Left lung (tissue), 10 donors: ENCODE measurements around the gene MEGF9. TPM values are rescaled to one million over a fixed set of nuclear protein-coding genes. Genes with fewer than 3 reads are reported as not detected.
A peak's percentile ranks its signal among the peaks of the same experiment; 100 is the strongest.

Experiments
- ATAC-seq: fragments of 200-7000 bp; cut with Tn5 transposase; one replicate; pipeline ENCODE4 v1.9.1; 2020; ENCODE audit warnings: moderate library complexity
- DNase-seq, 4 donors: peaks; one replicate each; pipeline ENCODE4 v3.0.0-alpha.2; 2013 to 2020
- H3K27ac ChIP-seq, 2 donors: fragments of 200-600 bp; sonication (generic) in 1 of 2; one replicate each; pipeline versions ENCODE4 v1.5.0 to v1.8.0; 2020 to 2021
- H3K27me3 ChIP-seq, 2 donors: fragments of 200-600 bp; sonication (generic) in 1 of 2; one replicate each; pipeline versions ENCODE4 v1.5.0 to v1.8.0; 2020 to 2021
- H3K36me3 ChIP-seq, 2 donors: fragments of 200-600 bp; sonication (generic) in 1 of 2; one replicate each; pipeline versions ENCODE4 v1.5.0 to v1.8.0; 2020 to 2021
- H3K4me1 ChIP-seq, 2 donors: fragments of 200-600 bp; one replicate each; pipeline ENCODE4 v1.8.0; 2021
- H3K4me3 ChIP-seq, 2 donors: fragments of 200-600 bp; sonication (generic) in 1 of 2; one replicate each; pipeline versions ENCODE4 v1.5.0 to v1.8.0; 2020 to 2021; ENCODE audit warnings: mild to moderate bottlenecking in 1 of 2
- H3K9me3 ChIP-seq, 2 donors: fragments of 200-600 bp; sonication (generic) in 1 of 2; one replicate each; pipeline versions ENCODE4 v1.5.0 to v1.8.0; 2020 to 2021
- intact Hi-C, 2 donors: fragments of 100-400 bp; cut with DNase I; formaldehyde crosslinking; loops; one replicate each; pipeline versions ENCODE4 v1.11.2 to v1.14.2; 2022
- polyA plus RNA-seq, 6 donors: library from polyadenylated mRNA; unstranded; fragments of 120-200 nt; gene quantifications; one replicate each; pipeline ENCODE4 v1.2.1, GENCODE V29; 2013; ENCODE audit not compliant: insufficient read length in 6 of 6
- total RNA-seq, 2 donors: library from RNA; stranded (reverse); fragmentation: NEBNext Ultra II Directional; extraction: Animal tissue kit (Norgen Biotek cat#: 25700); gene quantifications; one replicate each; pipeline ENCODE4 v1.2.1, GENCODE V29; 2021
- TF ChIP-seq, protein P1 (sequence below), 2 donors: fragments of 200-600 bp; sonication (generic) in 1 of 2; IDR thresholded peaks; one replicate each; pipeline versions ENCODE4 v1.5.0 to v1.8.0; 2021; ENCODE audit warnings: antibody characterized with exemption in 2 of 2
- donor health status: DM: no; HTN: yes; CAD: no.
- donor health status: DM: no; HTN: no; CAD: no.

The MEGF9 gene
- total and polyA plus RNA-seq, 8 donors, result 13.8 to 103 (median 15.3) TPM

GRCh38 chr9:120701248-120701647, 13.0 kb downstream of the MEGF9 start:
- Histone ChIP-seq H3K4me3 (no peak overlapping the region), H3K36me3 (peaks cover 0 to 24% of the 10 kb centered on the region in 2 donors), H3K4me1 (peaks cover 0 to 49% of the 10 kb centered on the region in 2 donors), H3K27ac (no peak overlapping the region), H3K27me3 (no peaks in the 10 kb centered on the region), H3K9me3 (no peaks in the 10 kb centered on the region)
- TF ChIP-seq, protein P1, sequence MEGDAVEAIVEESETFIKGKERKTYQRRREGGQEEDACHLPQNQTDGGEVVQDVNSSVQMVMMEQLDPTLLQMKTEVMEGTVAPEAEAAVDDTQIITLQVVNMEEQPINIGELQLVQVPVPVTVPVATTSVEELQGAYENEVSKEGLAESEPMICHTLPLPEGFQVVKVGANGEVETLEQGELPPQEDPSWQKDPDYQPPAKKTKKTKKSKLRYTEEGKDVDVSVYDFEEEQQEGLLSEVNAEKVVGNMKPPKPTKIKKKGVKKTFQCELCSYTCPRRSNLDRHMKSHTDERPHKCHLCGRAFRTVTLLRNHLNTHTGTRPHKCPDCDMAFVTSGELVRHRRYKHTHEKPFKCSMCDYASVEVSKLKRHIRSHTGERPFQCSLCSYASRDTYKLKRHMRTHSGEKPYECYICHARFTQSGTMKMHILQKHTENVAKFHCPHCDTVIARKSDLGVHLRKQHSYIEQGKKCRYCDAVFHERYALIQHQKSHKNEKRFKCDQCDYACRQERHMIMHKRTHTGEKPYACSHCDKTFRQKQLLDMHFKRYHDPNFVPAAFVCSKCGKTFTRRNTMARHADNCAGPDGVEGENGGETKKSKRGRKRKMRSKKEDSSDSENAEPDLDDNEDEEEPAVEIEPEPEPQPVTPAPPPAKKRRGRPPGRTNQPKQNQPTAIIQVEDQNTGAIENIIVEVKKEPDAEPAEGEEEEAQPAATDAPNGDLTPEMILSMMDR (IDR thresholded peaks at IDR 0.05), result no peak
- intact Hi-C loops, result no loop called here
- ATAC-seq (no peak), DNase-seq (no peak)

- Histone ChIP-seq H3K4me3 (no peak overlapping the region), H3K27ac (no peak overlapping the region), H3K4me1 (peaks cover under 1 to 57% of the 10 kb centered on the region in 2 donors), H3K27me3 (no peaks in the 10 kb centered on the region), H3K9me3 (no peaks in the 10 kb centered on the region), H3K36me3 (peaks cover 0 to 15% of the 10 kb centered on the region in 2 donors)
- DNase-seq (no peak), ATAC-seq (no peak)
- intact Hi-C loops, result no loop called here
- TF ChIP-seq, protein P1 (IDR thresholded peaks at IDR 0.05), result no peak
These were observed 15.5 kb downstream of the MEGF9 start for GRCh38 chr9:120698766-120699165.

DNA sequence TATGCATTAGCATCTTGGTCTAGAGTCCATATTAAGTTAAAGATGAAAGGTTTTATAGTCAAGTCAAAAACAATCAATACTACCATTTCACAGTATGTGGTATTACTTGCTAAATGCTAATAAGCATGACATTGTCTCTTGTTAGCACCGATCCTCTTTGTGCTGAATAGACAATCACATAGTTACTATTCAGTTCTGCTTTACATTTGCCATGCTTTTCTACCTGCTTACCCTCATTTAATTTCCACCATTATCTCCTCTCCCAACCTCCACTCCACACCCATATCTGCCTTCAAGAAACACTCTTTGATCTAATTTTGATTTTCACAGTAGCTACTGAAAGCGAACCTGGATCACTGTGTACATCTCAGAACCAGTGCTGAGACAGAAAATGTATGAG, 16.8 kb downstream of the MEGF9 start:
- ATAC-seq, result no peak
- peaks cover 0 to 7% of the 10 kb centered on the region in 2 donors for H3K36me3 ChIP-seq
- H3K9me3 ChIP-seq, result no peaks in the 10 kb centered on the region
- H3K27ac ChIP-seq, result peak overlapping the region in 1 of 2 donors; percentile 20
- H3K4me3 ChIP-seq, result no peak overlapping the region
- H3K27me3 ChIP-seq, result no peaks in the 10 kb centered on the region
- TF ChIP-seq, protein P1 (IDR thresholded peaks at IDR 0.05), result no peak
- intact Hi-C loops, result no loop called here
- H3K4me1 ChIP-seq, result peaks cover 3 to 70% of the 10 kb centered on the region in 2 donors
- DNase-seq, result no peak

DNA sequence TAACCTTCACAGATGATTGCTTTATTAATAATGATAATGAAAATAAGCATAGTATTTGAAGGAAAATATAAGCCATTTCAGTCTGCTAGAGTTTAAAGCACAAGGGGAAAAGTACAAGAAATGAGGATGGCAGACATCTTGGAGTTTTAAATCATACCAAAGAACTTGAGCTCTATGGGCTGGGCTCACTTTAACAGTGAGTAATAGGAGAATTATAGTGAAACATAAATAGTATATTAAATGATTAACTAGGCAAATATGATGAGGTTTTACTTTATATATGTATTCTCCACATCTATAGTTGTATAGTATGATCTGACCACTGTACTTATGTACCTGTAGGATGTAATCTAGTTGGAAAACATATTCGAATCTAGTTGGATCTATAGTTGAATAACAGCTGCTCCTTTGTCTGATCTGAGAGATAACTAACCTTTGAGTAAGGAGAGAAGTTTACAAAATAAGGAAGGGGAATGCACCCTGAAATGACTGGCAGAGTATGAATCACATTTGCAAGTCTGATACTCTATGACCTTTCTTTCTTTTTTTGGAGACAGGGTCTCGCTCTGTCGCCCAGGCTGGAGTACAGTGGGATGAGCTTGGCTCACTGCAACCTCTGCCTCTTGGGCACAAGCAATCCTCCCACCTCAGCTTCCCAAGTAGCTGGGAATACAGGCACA, 17.6 kb downstream of the MEGF9 start:
- intact Hi-C loops, result no loop called here
- H3K27ac ChIP-seq, result peak overlapping the region in 1 of 2 donors; percentile 13
- no peaks in the 10 kb centered on the region for H3K27me3 ChIP-seq
- no peak overlapping the region for H3K4me3 ChIP-seq
- no peaks in the 10 kb centered on the region for H3K9me3 ChIP-seq
- peaks cover 3 to 78% of the 10 kb centered on the region in 2 donors for H3K4me1 ChIP-seq
- peaks cover 0 to 4% of the 10 kb centered on the region in 2 donors for H3K36me3 ChIP-seq
- TF ChIP-seq, protein P1 (IDR thresholded peaks at IDR 0.05), result no peak
- ATAC-seq, result no peak
- DNase-seq, result no peak

GRCh38 chr9:120694559-120694958, 19.7 kb downstream of the MEGF9 start:
- TF ChIP-seq, protein P1 (IDR thresholded peaks at IDR 0.05), result no peak
- ATAC-seq, result no peak
- Histone ChIP-seq H3K27ac (peak overlapping the region in 1 of 2 donors; percentile 72), H3K4me1 (peaks cover 3 to 90% of the 10 kb centered on the region in 2 donors), H3K4me3 (no peak overlapping the region), H3K9me3 (no peaks in the 10 kb centered on the region), H3K27me3 (no peaks in the 10 kb centered on the region), H3K36me3 (no peaks in the 10 kb centered on the region)
- intact Hi-C loops, result no loop called here
- DNase-seq, result no peak
